HG02759 (cell line): ENCODE measurements around the gene OPA3.

ENCODE experiments used
- ATAC-seq: cut with Tn5 transposase; IDR thresholded peaks from one replicate; pipeline ENCODE4 v1.9.1; 2021; ENCODE audit warnings: mild to moderate bottlenecking, moderate library complexity; ENCODE audit not compliant: unreplicated experiment

Gene OPA3

GRCh38 chr19:45568732-45569131, 15.9 kb downstream of the OPA3 start:
- no peak for ATAC-seq

GRCh38 chr19:45567609-45568008, 17.0 kb downstream of the OPA3 start:
- no peak for ATAC-seq

- no peak for ATAC-seq
These were observed 20.3 kb downstream of the OPA3 start for GRCh38 chr19:45564131-45564780.

- no peak for ATAC-seq
These were observed 23.9 kb downstream of the OPA3 start for GRCh38 chr19:45560686-45561085.

- no peak for ATAC-seq
These were observed 24.6 kb downstream of the OPA3 start for GRCh38 chr19:45560038-45560437.

GRCh38 chr19:45558399-45558878, 26.2 kb downstream of the OPA3 start:
- peak; percentile 53 for ATAC-seq

- ATAC-seq: no peak
These were observed 27.8 kb downstream of the OPA3 start for GRCh38 chr19:45556835-45557234.

GRCh38 chr19:45554481-45554880, 30.1 kb downstream of the OPA3 start:
- ATAC-seq: no peak

- ATAC-seq: no peak
These were observed 31.1 kb downstream of the OPA3 start for GRCh38 chr19:45553464-45553863.

GRCh38 chr19:45547965-45548609, 36.5 kb downstream of the OPA3 start:
- no peak for ATAC-seq

- no peak for ATAC-seq
These were observed 37.3 kb downstream of the OPA3 start for GRCh38 chr19:45547211-45547770.

GRCh38 chr19:45542234-45542668, 42.4 kb downstream of the OPA3 start:
- no peak for ATAC-seq

- ATAC-seq: no peak
These were observed 45.1 kb downstream of the OPA3 start for GRCh38 chr19:45539459-45539858.

- ATAC-seq: no peak
These were observed 53.3 kb downstream of the OPA3 start for GRCh38 chr19:45531349-45531748.

- no peak for ATAC-seq
These were observed 55.2 kb downstream of the OPA3 start for GRCh38 chr19:45529420-45529785.

- no peak for ATAC-seq
These were observed 55.7 kb downstream of the OPA3 start for GRCh38 chr19:45528744-45529419.

GRCh38 chr19:45528149-45528743, 56.4 kb downstream of the OPA3 start:
- no peak for ATAC-seq

- ATAC-seq: no peak
These were observed 56.9 kb downstream of the OPA3 start for GRCh38 chr19:45527731-45528130.

- no peak for ATAC-seq
These were observed 57.6 kb downstream of the OPA3 start for GRCh38 chr19:45526971-45527370.

GRCh38 chr19:45526143-45526542, 58.5 kb downstream of the OPA3 start:
- no peak for ATAC-seq

- ATAC-seq: no peak
These were observed 60.0 kb downstream of the OPA3 start for GRCh38 chr19:45524575-45525129.
